ENCODE results near the gene INAFM1.

The INAFM1 gene

GRCh38 chr19:47310819-47311218 lies 36.1 kb downstream of the INAFM1 start:
- ChIA-PET CTCF (interaction anchor here (0.7 to 9.8 kb wide), 2 partner anchors 16 to 38 kb away, joined by 3 to 105 read pairs; no protein-coding TSS in a partner anchor), POLR2A (no interaction called here)
- no peak for TF ChIP-seq CTCF (IDR thresholded peaks at IDR 0.05; ENCODE audit: insufficient read depth, low read length, missing control alignments)
- DNase-seq (ENCODE audit: low read depth, low spot score): no peak
- no peak overlapping the region for H3K4me3 ChIP-seq (ENCODE audit: low read depth, low read length)

- no peak overlapping the region for H3K4me3 ChIP-seq (ENCODE audit: low read depth, low read length)
- DNase-seq (ENCODE audit: low read depth, low spot score): no peak
- CTCF ChIA-PET: interaction anchor here (0.7 kb wide), 1 partner anchor 37 kb away, joined by 4 read pairs; the partner anchor contains the start of gene DHX34
- POLR2A ChIA-PET: no interaction called here
- no peak for TF ChIP-seq CTCF (IDR thresholded peaks at IDR 0.05; ENCODE audit: insufficient read depth, low read length, missing control alignments)
Measured at GRCh38 chr19:47312366-47313006, 37.8 kb downstream of the INAFM1 start.

- no peak for DNase-seq (ENCODE audit: low read depth, low spot score)
- ChIA-PET CTCF (interaction anchor here (0.9 to 1.7 kb wide), 5 partner anchors 16 to 114 kb away, joined by 3 to 7 read pairs (median 3); partner anchors contain the start of gene DHX34), POLR2A (no interaction called here)
- no peak overlapping the region for H3K4me3 ChIP-seq (ENCODE audit: low read depth, low read length)
- TF ChIP-seq CTCF (IDR thresholded peaks at IDR 0.05; ENCODE audit: insufficient read depth, low read length, missing control alignments): no peak
Measured at GRCh38 chr19:47313754-47314295, 39.1 kb downstream of the INAFM1 start.

- DNase-seq (ENCODE audit: low read depth, low spot score): peak; percentile 44
- POLR2A ChIA-PET: no interaction called here
- no peak overlapping the region for H3K4me3 ChIP-seq (ENCODE audit: low read depth, low read length)
- CTCF ChIA-PET: interaction anchor here (0.6 to 4.5 kb wide), 7 partner anchors 10 to 77 kb away, joined by 3 to 28 read pairs (median 5); partner anchors contain the start of gene DHX34
- no peak for TF ChIP-seq CTCF (IDR thresholded peaks at IDR 0.05; ENCODE audit: insufficient read depth, low read length, missing control alignments)
Measured at GRCh38 chr19:47315125-47315821, 40.6 kb downstream of the INAFM1 start.

GRCh38 chr19:47316513-47316912 lies 41.8 kb downstream of the INAFM1 start:
- TF ChIP-seq CTCF (IDR thresholded peaks at IDR 0.05; ENCODE audit: insufficient read depth, low read length, missing control alignments): no peak
- H3K4me3 ChIP-seq (ENCODE audit: low read depth, low read length): no peak overlapping the region
- DNase-seq (ENCODE audit: low read depth, low spot score): no peak
- ChIA-PET POLR2A (no interaction called here), CTCF (interaction anchor here (1.7 to 4.5 kb wide), 3 partner anchors 11 to 74 kb away, joined by 5 to 28 read pairs (median 10); partner anchors contain the start of gene DHX34)
